GM23248 (cell line): ENCODE results near the gene MROH8.

Source experiments
- EZH2 ChIP-seq: fragments of 200-600 bp; sonication (generic); IDR thresholded peaks from 2 replicates; pipeline ENCODE4 v1.6.1; 2018; ENCODE audit warnings: antibody characterized with exemption, mild to moderate bottlenecking; ENCODE audit not compliant: insufficient read depth, poor library complexity, severe bottlenecking
- EZH2phosphoT487 ChIP-seq: fragments of 200-600 bp; sonication (generic); IDR thresholded peaks from 2 replicates; pipeline ENCODE4 v1.6.1; 2018; ENCODE audit warnings: antibody characterized with exemption, moderate library complexity, mild to moderate bottlenecking, low read depth; ENCODE audit not compliant: insufficient read depth

- TF ChIP-seq EZH2phosphoT487 (no peak), EZH2 (no peak)
Measured at GRCh38 chr20:37204056-37204455, 24.7 kb upstream of the MROH8 start.
